A549 (cell line): ENCODE measurements around the gene PDE8A. TPM values are rescaled to one million over a fixed set of nuclear protein-coding genes. Genes with fewer than 3 reads are reported as not detected.
"Not testable (repeated sequence)": the region's sequence is repeated elsewhere in the genome, so short reads cannot be mapped to it uniquely, and the experiment has no call there.

Source experiments
- ATAC-seq, 2 experiments: fragments of 200-7000 bp in 1 of 2; fragments of >200 bp in 1 of 2; cut with Nextera tagmentation in 1 of 2; cut with Tn5 transposase in 1 of 2; 3 replicates each; pipeline versions ENCODE4 v1.8.0 to v1.9.1; 2018 to 2020; ENCODE audit warnings: mild to moderate bottlenecking in 1 of 2, moderate library complexity in 1 of 2
- CTCF ChIA-PET: fragments of 300-600 bp; sonication (Branson Sonifier 250); formaldehyde crosslinking; extraction: SDS; loops from one replicate; lab custom pipeline; 2021; ENCODE audit warnings: antibody characterized with exemption, inconsistent platforms; lab: Yijun Ruan, JAX
- POLR2A ChIA-PET: fragments of 350-600 bp; formaldehyde crosslinking; extraction: SDS; loops from one replicate; lab custom pipeline; 2021; ENCODE audit warnings: antibody characterized with exemption, inconsistent platforms; lab: Yijun Ruan, JAX
- DNase-seq, 2 experiments: peaks; one replicate each; pipeline versions ENCODE4 v3.0.0 to v3.0.0-alpha.2; 2011 to 2016; ENCODE audit warnings: low read depth in 1 of 2, low spot score in 1 of 2
- FAIRE-seq: peaks from 2 replicates; lab custom pipeline; 2011; peaks lifted over from hg19 to GRCh38; lab: Jason Lieb, UNC
- H3K27ac ChIP-seq, 2 experiments: fragments of >200 bp; sonication (Bioruptor Twin); formaldehyde crosslinking; 3 replicates each; pipeline ENCODE4 v1.5.1; 2016 to 2017
- H3K4me1 ChIP-seq: fragments of >200 bp; sonication (Bioruptor Twin); formaldehyde crosslinking; 3 replicates; pipeline ENCODE4 v1.6.1; 2016
- H3K4me2 ChIP-seq: fragments of >200 bp; sonication (Bioruptor Twin); formaldehyde crosslinking; 3 replicates; pipeline ENCODE4 v1.6.1; 2016
- H3K4me3 ChIP-seq: fragments of >200 bp; sonication (Bioruptor Twin); formaldehyde crosslinking; 3 replicates; pipeline ENCODE4 v1.5.1; 2016
- H3K9me3 ChIP-seq: fragments of >200 bp; sonication (Bioruptor Twin); formaldehyde crosslinking; 3 replicates; pipeline ENCODE4 v1.6.1; 2016
- BHLHE40 ChIP-seq: IDR thresholded peaks from 2 replicates; pipeline ENCODE4 v1.6.1; 2012; ENCODE audit warnings: low read depth, low read length, inconsistent platforms
- CBX2 ChIP-seq: fragments of 200-600 bp; sonication (generic); IDR thresholded peaks from 2 replicates; pipeline ENCODE4 v1.6.1; 2016; ENCODE audit warnings: low read depth, mild to moderate bottlenecking, borderline replicate concordance
- CBX8 ChIP-seq: fragments of 200-600 bp; sonication (generic); IDR thresholded peaks from 2 replicates; pipeline ENCODE4 v1.6.1; 2016
- CEBPB ChIP-seq, 2 experiments: fragments of >200 bp in 1 of 2; sonication (Bioruptor Twin) in 1 of 2; formaldehyde crosslinking in 1 of 2; IDR thresholded peaks; 2 replicates each; pipeline ENCODE4 v1.6.1; 2012 to 2016
- CHD2 ChIP-seq: fragments of 150-350 bp; IDR thresholded peaks from 2 replicates; pipeline ENCODE4 v1.6.1; 2014; ENCODE audit warnings: low read length; ENCODE audit not compliant: partially characterized antibody
- CTCF ChIP-seq: fragments of >200 bp; sonication (Bioruptor Twin); formaldehyde crosslinking; IDR thresholded peaks from 3 replicates; pipeline ENCODE4 v1.5.1; 2016
- ELK1 ChIP-seq: fragments of 150-350 bp; IDR thresholded peaks from 2 replicates; pipeline ENCODE4 v1.6.1; 2014; ENCODE audit warnings: low read depth, mild to moderate bottlenecking, low read length
- FOSB ChIP-seq: fragments of 250-450 bp; sonication (Bioruptor Pico); IDR thresholded peaks from 2 replicates; pipeline ENCODE4 v1.5.0; 2020; ENCODE audit warnings: mild to moderate bottlenecking, moderate library complexity
- MYC ChIP-seq: IDR thresholded peaks from 2 replicates; pipeline ENCODE4 v1.6.1; 2012; ENCODE audit warnings: mild to moderate bottlenecking, inconsistent platforms, low read length, improper control_type of control experiment, borderline replicate concordance
- NFE2L2 ChIP-seq: fragments of 150-350 bp; conservative IDR thresholded peaks from 2 replicates; pipeline ENCODE4 v1.6.1; 2014; ENCODE audit warnings: low read length
- PBX3 ChIP-seq: IDR thresholded peaks from 2 replicates; pipeline ENCODE4 v1.6.1; 2012
- PHF8 ChIP-seq: fragments of 200-600 bp; sonication (generic); IDR thresholded peaks from 2 replicates; pipeline ENCODE4 v1.6.1; 2016; ENCODE audit warnings: low read depth, mild to moderate bottlenecking, antibody characterized with exemption, moderate library complexity, borderline replicate concordance
- POLR2AphosphoS2 ChIP-seq: conservative IDR thresholded peaks from 2 replicates; pipeline ENCODE4 v1.6.1; 2012; ENCODE audit warnings: low read length, improper control_type of control experiment, inconsistent platforms
- RAD21 ChIP-seq, 2 experiments: fragments of >200 bp in 1 of 2; sonication (Bioruptor Twin) in 1 of 2; formaldehyde crosslinking in 1 of 2; IDR thresholded peaks in 1 of 2; conservative IDR thresholded peaks in 1 of 2; 2 replicates in 1 of 2; 3 replicates in 1 of 2; pipeline ENCODE4 v1.6.1; 2012 to 2018; ENCODE audit warnings: inconsistent platforms in 1 of 2
- RCOR1 ChIP-seq: fragments of 150-350 bp; IDR thresholded peaks from 2 replicates; pipeline ENCODE4 v1.6.1; 2014; ENCODE audit warnings: antibody characterized with exemption, low read length, low read depth
- RFX5 ChIP-seq: fragments of 450-650 bp; IDR thresholded peaks from 2 replicates; pipeline ENCODE4 v1.7.1; 2014; ENCODE audit warnings: antibody characterized with exemption, mild to moderate bottlenecking, moderate library complexity
- RNF2 ChIP-seq: fragments of 200-600 bp; sonication (generic); IDR thresholded peaks from 2 replicates; pipeline ENCODE4 v1.6.1; 2016; ENCODE audit warnings: low read depth, mild to moderate bottlenecking, antibody characterized with exemption, moderate library complexity, borderline replicate concordance
- TFCP2L1 ChIP-seq: fragments of 250-450 bp; sonication (Bioruptor Pico); IDR thresholded peaks from 2 replicates; pipeline ENCODE4 v1.5.0; 2021; ENCODE audit warnings: mild to moderate bottlenecking
- USF2 ChIP-seq: fragments of 450-650 bp; IDR thresholded peaks from 2 replicates; pipeline ENCODE4 v1.6.1; 2014; ENCODE audit warnings: antibody characterized with exemption
- ZNF302 ChIP-seq: fragments of 250-450 bp; sonication (Bioruptor Pico); IDR thresholded peaks from 2 replicates; pipeline ENCODE4 v1.9.0; 2021; ENCODE audit warnings: inconsistent platforms, mild to moderate bottlenecking, moderate library complexity
- WGBS: methylation state at CpG from one replicate; pipeline ENCODE4 v1.1.6; 2017; ENCODE audit errors: missing lambda C conversion rate; 5-methylcytosine and 5-hydroxymethylcytosine counted together
- polyA plus RNA-seq, 4 experiments: library from polyadenylated mRNA; depleted of rRNA in 3 of 4; stranded (reverse); fragments of >200 nt; fragmentation: RNase III in 1 of 4; extraction: RNeasy Plus Mini Kit Qiagen cat#74134 plus additional on column Dnase treatment in 1 of 4; gene quantifications; 2 replicates in 3 of 4; 3 replicates in 1 of 4; pipeline ENCODE4 v1.2.3, GENCODE V29; 2011 to 2017

Gene PDE8A
- polyA plus RNA-seq, 2 of the 4 experiments (the other 2 are of a cell fraction) = 45.3 to 204 TPM

- ChIA-PET POLR2A (no interaction called here), CTCF (interaction anchor here (1.7 kb wide), 1 partner anchor 218 kb away, joined by 7 read pairs; no protein-coding TSS in a partner anchor)
- WGBS = 80% methylated on average over 6 of the region's 6 CpGs
- H3K9me3 ChIP-seq = no peaks in the 10 kb centered on the region
- H3K4me2 ChIP-seq = no peak overlapping the region
- TF ChIP-seq RFX5 = no peak
- TF ChIP-seq BHLHE40 = no peak
- no peak for TF ChIP-seq FOSB (CRISPR knock-in tag)
- no peak for TF ChIP-seq CBX2
- no peak for TF ChIP-seq PBX3
- TF ChIP-seq PHF8 = no peak
- no peak for TF ChIP-seq POLR2AphosphoS2
- TF ChIP-seq MYC = no peak
- TF ChIP-seq CEBPB (IDR thresholded peaks at IDR 0.05) = no peak
- no peak for TF ChIP-seq USF2
- TF ChIP-seq RCOR1 = no peak
- TF ChIP-seq CBX8 = no peak
- TF ChIP-seq ZNF302 (CRISPR knock-in tag) = no peak
- TF ChIP-seq CHD2 = no peak
- TF ChIP-seq RAD21 (conservative IDR thresholded peaks at IDR 0.05 in 1 of 2, IDR thresholded peaks at IDR 0.05 in 1 of 2) = no peak
- no peak for TF ChIP-seq CTCF
- no peak for TF ChIP-seq RNF2
- TF ChIP-seq NFE2L2 = no peak
- no peak for TF ChIP-seq TFCP2L1 (CRISPR knock-in tag)
- TF ChIP-seq ELK1 = no peak
- H3K4me3 ChIP-seq = no peak overlapping the region
- H3K4me1 ChIP-seq = peaks cover 22% of the 10 kb centered on the region
- FAIRE-seq (no peak), DNase-seq (peak in 1 of 2 experiments; percentile 22), ATAC-seq (no peak)
- H3K27ac ChIP-seq = no peak overlapping the region
These were observed 191.3 kb downstream of the PDE8A start for GRCh38 chr15:85172846-85173490.

- H3K9me3 ChIP-seq, H3K4me2 ChIP-seq, ATAC-seq, H3K27ac ChIP-seq, FAIRE-seq, POLR2A ChIA-PET, H3K4me3 ChIP-seq, DNase-seq: not testable (repeated sequence)
- CTCF ChIA-PET = interaction anchor here (1.6 to 1.7 kb wide), 2 partner anchors 218 to 586 kb away, joined by 4 to 7 read pairs; no protein-coding TSS in a partner anchor
- H3K4me1 ChIP-seq = peaks cover 27% of the 10 kb centered on the region
- 54% methylated on average over 3 of the region's 5 CpGs for WGBS
These were observed 192.0 kb downstream of the PDE8A start for GRCh38 chr15:85173630-85174029.
